Esophagus squamous epithelium (tissue), 5 donors: Measurements from ENCODE around the gene IRF4. TPM values are rescaled to one million over a fixed set of nuclear protein-coding genes. Genes with fewer than 3 reads are reported as not detected.

ENCODE experiments used
- DNase-seq: peaks from one replicate; lab custom pipeline; 2025; lab: John Stamatoyannopoulos, UW
- H3K27ac ChIP-seq, 4 donors: fragments of 200-600 bp; sonication (generic); one replicate each; pipeline ENCODE4 v1.5.1; 2016 to 2019; ENCODE audit warnings: mild to moderate bottlenecking in 1 of 4
- H3K27me3 ChIP-seq, 4 donors: fragments of 200-600 bp; sonication (generic); 1 replicate in 3 of 4; 2 replicates in 1 of 4; pipeline versions ENCODE4 v1.5.1 to v1.6.0; 2017 to 2021; ENCODE audit warnings: antibody characterized with exemption in 1 of 4
- H3K36me3 ChIP-seq, 3 donors: fragments of 200-600 bp; sonication (generic); one replicate each; pipeline ENCODE4 v1.5.1; 2016 to 2019
- H3K4me1 ChIP-seq, 3 donors: fragments of 200-600 bp; sonication (generic); one replicate each; pipeline ENCODE4 v1.5.1; 2017 to 2019
- H3K4me3 ChIP-seq, 4 donors: fragments of 200-600 bp; sonication (generic); 1 replicate in 3 of 4; 2 replicates in 1 of 4; pipeline ENCODE4 v1.5.1; 2016 to 2019; ENCODE audit warnings: mild to moderate bottlenecking in 2 of 4, moderate library complexity in 1 of 4
- H3K9me3 ChIP-seq, 3 donors: fragments of 200-600 bp; sonication (generic); one replicate each; pipeline ENCODE4 v1.5.1; 2016 to 2019
- POLR2A ChIP-seq, 4 donors: fragments of 450-650 bp; IDR thresholded peaks; one replicate each; pipeline ENCODE4 v1.6.1; 2017; ENCODE audit warnings: antibody characterized with exemption in 4 of 4, mild to moderate bottlenecking in 4 of 4, moderate library complexity in 3 of 4
- WGBS, 2 donors: methylation state at CpG; one replicate each; pipeline ENCODE4 v1.1.5; 2018; 5-methylcytosine and 5-hydroxymethylcytosine counted together
- intact Hi-C: fragments of 100-400 bp; cut with DNase I; formaldehyde crosslinking; loops from one replicate; pipeline ENCODE4 v1.15.0; 2022
- total RNA-seq, 4 donors: library from RNA; depleted of rRNA; stranded (reverse); fragments of >200 nt; gene quantifications; one replicate each; pipeline ENCODE4 v1.1.0, GENCODE V29; 2016
- TF ChIP-seq, protein P1 (sequence below), 6 experiments: fragments of 450-650 bp in 4 of 6; fragments of 200-600 bp in 2 of 6; sonication (generic) in 2 of 6; IDR thresholded peaks; one replicate each; pipeline ENCODE4 v1.5.1; 2016 to 2019; ENCODE audit warnings: antibody characterized with exemption in 6 of 6, mild to moderate bottlenecking in 4 of 6, moderate library complexity in 4 of 6
- donor health status: DM: yes; HTN: yes; CAD: no.

IRF4 gene
- total RNA-seq, 4 donors from 2014 or later = 0.40 to 1.9 (median 1.2) TPM

DNA sequence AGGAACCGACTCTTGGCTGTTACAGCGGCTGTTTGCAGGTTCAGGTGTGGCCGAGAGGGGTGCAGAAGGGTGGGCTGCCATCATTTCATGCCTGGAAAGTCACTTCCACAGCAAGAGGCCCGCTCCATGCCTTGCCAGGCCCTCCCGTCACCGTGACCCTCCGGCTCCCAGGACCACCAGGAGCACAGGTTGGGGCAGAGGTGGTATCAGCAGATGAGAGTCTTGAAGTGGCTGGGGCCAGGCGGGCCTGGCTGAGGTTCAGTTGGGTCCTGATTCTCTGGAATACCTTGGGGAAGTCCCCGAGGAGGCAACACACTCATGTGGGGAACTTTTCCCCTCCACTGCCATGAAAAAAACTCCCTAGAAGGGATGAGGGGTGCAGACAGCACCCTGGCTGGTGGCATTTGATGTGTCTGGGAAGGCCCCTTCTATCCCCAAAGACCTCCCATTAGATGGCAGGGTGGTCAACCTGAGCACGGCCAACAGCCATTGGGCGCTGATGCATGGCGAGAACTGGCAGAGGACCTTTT lies 34.2 kb upstream of the IRF4 start:
- 85 to 94% methylated on average over 8 to 12 of the region's 12 CpGs for WGBS, 2 donors
- Histone ChIP-seq H3K4me1 (peaks cover 0 to 12% (median 0%) of the 10 kb centered on the region in 3 donors), H3K27me3 (no peaks in the 10 kb centered on the region), H3K36me3 (peaks cover 0 to 8% (median 0%) of the 10 kb centered on the region in 3 donors), H3K9me3 (no peaks in the 10 kb centered on the region), H3K27ac (no peak overlapping the region), H3K4me3 (no peak overlapping the region)
- DNase-seq = no peak
- intact Hi-C loops = no loop called here
- TF ChIP-seq, protein P1, sequence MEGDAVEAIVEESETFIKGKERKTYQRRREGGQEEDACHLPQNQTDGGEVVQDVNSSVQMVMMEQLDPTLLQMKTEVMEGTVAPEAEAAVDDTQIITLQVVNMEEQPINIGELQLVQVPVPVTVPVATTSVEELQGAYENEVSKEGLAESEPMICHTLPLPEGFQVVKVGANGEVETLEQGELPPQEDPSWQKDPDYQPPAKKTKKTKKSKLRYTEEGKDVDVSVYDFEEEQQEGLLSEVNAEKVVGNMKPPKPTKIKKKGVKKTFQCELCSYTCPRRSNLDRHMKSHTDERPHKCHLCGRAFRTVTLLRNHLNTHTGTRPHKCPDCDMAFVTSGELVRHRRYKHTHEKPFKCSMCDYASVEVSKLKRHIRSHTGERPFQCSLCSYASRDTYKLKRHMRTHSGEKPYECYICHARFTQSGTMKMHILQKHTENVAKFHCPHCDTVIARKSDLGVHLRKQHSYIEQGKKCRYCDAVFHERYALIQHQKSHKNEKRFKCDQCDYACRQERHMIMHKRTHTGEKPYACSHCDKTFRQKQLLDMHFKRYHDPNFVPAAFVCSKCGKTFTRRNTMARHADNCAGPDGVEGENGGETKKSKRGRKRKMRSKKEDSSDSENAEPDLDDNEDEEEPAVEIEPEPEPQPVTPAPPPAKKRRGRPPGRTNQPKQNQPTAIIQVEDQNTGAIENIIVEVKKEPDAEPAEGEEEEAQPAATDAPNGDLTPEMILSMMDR (IDR thresholded peaks at IDR 0.05) = no peak
- no peak for TF ChIP-seq POLR2A (IDR thresholded peaks at IDR 0.05)

DNA sequence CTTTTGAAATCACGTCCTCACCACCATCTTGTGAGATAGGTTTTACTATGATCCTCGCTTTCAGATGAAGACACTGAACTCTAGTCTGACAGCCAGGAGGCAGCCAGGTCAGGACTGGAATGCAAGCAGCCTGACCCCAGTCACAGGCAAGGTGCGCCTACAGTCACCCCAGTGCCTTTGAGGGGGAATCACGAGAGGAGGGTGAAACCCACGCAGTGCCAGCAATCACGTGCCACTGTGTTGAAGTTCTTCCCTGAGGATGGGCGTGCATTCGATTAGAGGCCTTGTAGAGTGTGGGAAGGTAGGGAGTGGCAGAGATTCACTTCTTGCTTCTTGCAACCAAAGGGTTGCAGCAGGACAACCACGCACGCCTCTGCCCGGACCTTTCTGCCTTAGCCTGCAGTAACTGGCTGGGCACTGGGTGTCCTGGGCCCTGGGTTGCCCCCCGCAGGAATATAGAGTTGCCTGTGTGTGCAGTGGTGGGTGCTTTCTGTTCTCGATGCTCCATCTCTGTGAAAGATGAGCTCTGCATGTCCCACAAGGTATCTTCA lies 33.7 kb upstream of the IRF4 start:
- no peak overlapping the region for H3K27ac ChIP-seq
- H3K4me1 ChIP-seq = peaks cover 0 to 12% (median 0%) of the 10 kb centered on the region in 3 donors
- TF ChIP-seq, protein P1 (IDR thresholded peaks at IDR 0.05) = no peak
- TF ChIP-seq POLR2A (IDR thresholded peaks at IDR 0.05) = no peak
- DNase-seq = no peak
- H3K27me3 ChIP-seq = no peaks in the 10 kb centered on the region
- no peak overlapping the region for H3K4me3 ChIP-seq
- intact Hi-C loops = no loop called here
- peaks cover 0 to 3% (median 0%) of the 10 kb centered on the region in 3 donors for H3K36me3 ChIP-seq
- peaks cover 0 to 4% (median 0%) of the 10 kb centered on the region in 3 donors for H3K9me3 ChIP-seq
- 78 to 83% methylated on average over 12 to 13 of the region's 13 CpGs for WGBS, 2 donors

DNA sequence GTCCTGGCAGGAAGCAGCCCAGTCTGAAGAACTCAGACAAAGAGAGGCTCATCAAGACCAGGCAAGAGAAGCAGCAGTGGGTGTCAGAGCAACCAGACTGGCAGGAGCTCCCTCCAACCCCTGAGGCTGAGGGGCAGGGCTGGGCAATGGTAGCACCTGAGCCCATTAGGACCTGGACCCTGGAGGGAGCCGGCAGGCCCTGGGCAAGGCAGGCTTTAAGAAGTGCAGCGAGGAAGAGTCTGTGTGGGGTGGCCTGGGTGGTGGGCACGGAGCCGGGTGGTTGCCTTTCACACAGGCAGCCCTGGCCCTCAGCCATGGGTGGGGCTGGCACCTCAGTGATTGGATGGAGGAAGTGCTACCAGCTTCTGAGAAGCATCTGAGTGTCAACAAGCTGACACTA lies 33.1 kb upstream of the IRF4 start:
- 53 to 69% methylated on average over 4 of the region's 4 CpGs for WGBS, 2 donors
- DNase-seq = no peak
- peaks cover 0 to 9% (median 0%) of the 10 kb centered on the region in 3 donors for H3K9me3 ChIP-seq
- peaks cover 0 to 12% (median 0%) of the 10 kb centered on the region in 3 donors for H3K4me1 ChIP-seq
- no peak overlapping the region for H3K4me3 ChIP-seq
- intact Hi-C loops = no loop called here
- H3K27me3 ChIP-seq = no peaks in the 10 kb centered on the region
- no peak overlapping the region for H3K27ac ChIP-seq
- TF ChIP-seq, protein P1 (IDR thresholded peaks at IDR 0.05) = no peak
- no peak for TF ChIP-seq POLR2A (IDR thresholded peaks at IDR 0.05)
- no peaks in the 10 kb centered on the region for H3K36me3 ChIP-seq

DNA sequence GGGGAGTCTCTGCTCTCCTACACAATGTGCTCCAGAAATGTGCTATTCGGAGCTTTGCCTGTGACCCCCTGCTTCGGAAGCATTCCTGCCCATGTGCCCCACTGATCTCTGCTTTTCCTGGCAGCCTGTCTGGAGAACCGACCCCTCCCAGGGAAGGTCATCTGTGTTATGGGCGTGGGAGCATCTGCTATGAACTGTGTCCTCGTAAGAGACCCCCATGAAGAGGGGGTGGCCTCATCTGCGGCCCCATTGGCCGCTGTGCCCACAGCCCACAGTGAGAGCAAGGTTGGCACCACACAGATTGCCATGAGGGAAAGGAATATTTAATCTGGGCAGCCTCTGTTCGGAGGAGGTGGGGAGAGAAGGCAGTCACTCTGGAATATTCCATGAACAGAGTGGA lies 32.7 kb upstream of the IRF4 start:
- 79 to 84% methylated on average over 5 to 8 of the region's 8 CpGs for WGBS, 2 donors
- no peak overlapping the region for H3K27ac ChIP-seq
- intact Hi-C loops = no loop called here
- H3K36me3 ChIP-seq = no peaks in the 10 kb centered on the region
- TF ChIP-seq, protein P1 (IDR thresholded peaks at IDR 0.05) = no peak
- TF ChIP-seq POLR2A (IDR thresholded peaks at IDR 0.05) = no peak
- peaks cover 0 to 12% (median 0%) of the 10 kb centered on the region in 3 donors for H3K4me1 ChIP-seq
- peaks cover 0 to 13% (median 0%) of the 10 kb centered on the region in 3 donors for H3K9me3 ChIP-seq
- H3K4me3 ChIP-seq = no peak overlapping the region
- DNase-seq = no peak
- H3K27me3 ChIP-seq = no peaks in the 10 kb centered on the region

DNA sequence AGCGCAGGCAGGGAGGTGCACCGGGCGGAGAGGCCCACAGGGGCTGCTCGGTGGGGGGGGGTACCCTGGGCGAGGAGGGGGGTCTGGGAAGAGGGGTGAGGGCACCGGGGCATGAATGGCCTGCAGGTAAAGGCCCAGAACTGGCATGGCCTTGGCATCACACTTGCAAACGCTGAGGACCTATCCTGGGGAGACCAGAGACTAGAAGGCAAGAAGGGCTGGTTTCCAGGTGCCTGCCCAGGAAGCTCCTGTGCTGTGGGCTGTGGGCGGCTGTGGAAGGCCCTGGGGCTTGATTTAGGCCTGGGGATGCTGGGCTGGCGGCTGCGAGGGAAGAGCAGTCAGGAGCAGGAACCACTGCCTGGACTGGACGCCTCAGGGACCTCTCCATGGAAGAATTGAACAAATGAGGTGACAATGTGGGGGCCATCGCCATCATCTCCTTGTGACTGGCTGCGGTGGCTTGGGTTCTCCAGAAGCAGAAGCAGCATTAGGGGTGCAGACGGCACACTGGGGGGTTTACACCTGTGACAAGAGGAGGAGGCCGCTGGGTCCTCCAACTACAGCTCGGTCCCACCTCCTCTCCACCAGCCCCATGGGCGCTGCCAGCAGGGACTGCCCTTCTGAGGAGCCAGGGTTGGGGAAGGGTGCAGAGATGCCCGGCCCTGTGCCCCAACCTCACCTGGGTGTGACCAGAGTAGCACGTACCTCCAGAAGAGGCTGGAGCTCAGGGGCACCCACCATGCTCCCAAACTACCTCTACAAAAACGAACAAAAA lies 32.1 kb upstream of the IRF4 start:
- intact Hi-C loops = no loop called here
- Histone ChIP-seq H3K4me3 (no peak overlapping the region), H3K27ac (no peak overlapping the region), H3K36me3 (no peaks in the 10 kb centered on the region), H3K27me3 (no peaks in the 10 kb centered on the region), H3K4me1 (peaks cover 0 to 12% (median 0%) of the 10 kb centered on the region in 3 donors), H3K9me3 (peaks cover 0 to 19% (median 0%) of the 10 kb centered on the region in 3 donors)
- TF ChIP-seq, protein P1 (IDR thresholded peaks at IDR 0.05) = no peak
- TF ChIP-seq POLR2A (IDR thresholded peaks at IDR 0.05) = no peak
- WGBS, 2 donors = 79 to 80% methylated on average over 19 to 20 of the region's 20 CpGs
- DNase-seq = no peak
